BE2C (cell line): ENCODE results near the gene FAM120A.

Source experiments
- DNase-seq: peaks from one replicate; pipeline ENCODE4 v3.0.0-alpha.2; 2020
- H3K27me3 ChIP-seq: fragments of 250-450 bp; sonication (Bioruptor Pico); 2 replicates; pipeline ENCODE4 v1.5.1; 2020; ENCODE audit warnings: mild to moderate bottlenecking
- H3K36me3 ChIP-seq: fragments of 250-450 bp; sonication (Bioruptor Pico); 2 replicates; pipeline ENCODE4 v1.5.1; 2020; ENCODE audit warnings: mild to moderate bottlenecking
- H3K4me1 ChIP-seq: fragments of 250-450 bp; sonication (Bioruptor Pico); 2 replicates; pipeline ENCODE4 v1.5.1; 2020
- H3K4me3 ChIP-seq: 2 replicates; pipeline ENCODE4 v1.5.1; 2011; ENCODE audit warnings: low read depth, low read length
- H3K9me3 ChIP-seq: fragments of 250-450 bp; sonication (Bioruptor Pico); 2 replicates; pipeline ENCODE4 v1.5.1; 2020
- CTCF ChIP-seq: IDR thresholded peaks from 2 replicates; pipeline ENCODE4 v1.5.1; 2012; ENCODE audit warnings: mild to moderate bottlenecking, low read depth, low read length

The FAM120A gene

GRCh38 chr9:93586290-93587057 lies 135.0 kb downstream of the FAM120A start:
- H3K4me3 ChIP-seq: no peak overlapping the region
- no peaks in the 10 kb centered on the region for H3K27me3 ChIP-seq
- no peak for TF ChIP-seq CTCF
- H3K36me3 ChIP-seq: no peaks in the 10 kb centered on the region
- no peak for DNase-seq
- peaks cover 6% of the 10 kb centered on the region; the same call in 1 of the 2 replicates for H3K4me1 ChIP-seq
- H3K9me3 ChIP-seq: 0 out of 2 replicates have a peak, but pooled peaks cover 2% of the 10 kb centered on the region

- Histone ChIP-seq H3K27me3 (no peaks in the 10 kb centered on the region), H3K9me3 (0 out of 2 replicates have a peak, but pooled peaks cover 2% of the 10 kb centered on the region), H3K36me3 (no peaks in the 10 kb centered on the region), H3K4me1 (peaks cover 8% of the 10 kb centered on the region; the same call in 1 of the 2 replicates), H3K4me3 (no peak overlapping the region)
- DNase-seq: no peak
- TF ChIP-seq CTCF: no peak
Observed at GRCh38 chr9:93587284-93587650, 135.8 kb downstream of the FAM120A start.

- 0 out of 2 replicates have a peak, but pooled peaks cover 2% of the 10 kb centered on the region for H3K9me3 ChIP-seq
- H3K4me3 ChIP-seq: no peak overlapping the region
- DNase-seq: no peak
- H3K36me3 ChIP-seq: no peaks in the 10 kb centered on the region
- H3K27me3 ChIP-seq: no peaks in the 10 kb centered on the region
- TF ChIP-seq CTCF: 0 out of 2 replicates have a peak, but pooled peaks have one; percentile 9
- peaks cover 8% of the 10 kb centered on the region; the same call in 1 of the 2 replicates for H3K4me1 ChIP-seq
Observed at GRCh38 chr9:93587651-93588347, 136.3 kb downstream of the FAM120A start.

GRCh38 chr9:93588641-93589609 lies 137.4 kb downstream of the FAM120A start:
- TF ChIP-seq CTCF: no peak
- no peak for DNase-seq
- Histone ChIP-seq H3K4me3 (no peak overlapping the region), H3K9me3 (0 out of 2 replicates have a peak, but pooled peaks cover 2% of the 10 kb centered on the region), H3K36me3 (no peaks in the 10 kb centered on the region), H3K4me1 (peaks cover 8% of the 10 kb centered on the region; the same call in 1 of the 2 replicates), H3K27me3 (no peaks in the 10 kb centered on the region)

- no peaks in the 10 kb centered on the region for H3K27me3 ChIP-seq
- no peak for DNase-seq
- H3K9me3 ChIP-seq: no peaks in the 10 kb centered on the region
- H3K36me3 ChIP-seq: no peaks in the 10 kb centered on the region
- H3K4me3 ChIP-seq: no peak overlapping the region
- peaks cover 8% of the 10 kb centered on the region; the same call in 1 of the 2 replicates for H3K4me1 ChIP-seq
- TF ChIP-seq CTCF: no peak
Observed at GRCh38 chr9:93589688-93590087, 138.2 kb downstream of the FAM120A start.
